22Rv1 (cell line): ENCODE measurements around the gene LMNA.

Source experiments
- ZFX ChIP-seq: fragments of 450-650 bp; IDR thresholded peaks from 2 replicates; pipeline ENCODE4 v1.6.1; 2017; ENCODE audit warnings: antibody characterized with exemption, borderline replicate concordance
- TF ChIP-seq, protein P1 (sequence below): fragments of 450-650 bp; IDR thresholded peaks from 2 replicates; pipeline ENCODE4 v1.5.1; 2017; ENCODE audit warnings: mild to moderate bottlenecking

DNA sequence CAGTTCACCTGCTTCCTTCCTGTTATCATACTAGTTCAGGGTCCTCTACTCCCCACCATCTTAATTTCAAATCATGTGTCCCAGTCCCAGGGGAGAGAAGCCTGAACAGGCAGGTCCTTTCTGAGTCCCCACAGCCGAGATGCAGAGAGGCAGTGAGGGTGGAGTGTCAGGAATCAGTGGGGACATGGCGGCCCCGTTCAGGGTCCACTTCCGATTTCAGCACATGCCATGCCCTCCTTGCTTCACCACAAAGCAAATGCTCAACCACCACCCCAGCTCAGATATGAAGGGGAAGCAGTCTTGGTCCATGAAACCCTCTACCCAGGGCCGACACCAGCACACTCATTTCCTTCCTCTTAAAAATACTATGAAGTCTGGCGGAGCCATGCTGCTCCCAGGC is 33.7 kb downstream of the LMNA start:
- TF ChIP-seq ZFX: no peak
- TF ChIP-seq, protein P1, sequence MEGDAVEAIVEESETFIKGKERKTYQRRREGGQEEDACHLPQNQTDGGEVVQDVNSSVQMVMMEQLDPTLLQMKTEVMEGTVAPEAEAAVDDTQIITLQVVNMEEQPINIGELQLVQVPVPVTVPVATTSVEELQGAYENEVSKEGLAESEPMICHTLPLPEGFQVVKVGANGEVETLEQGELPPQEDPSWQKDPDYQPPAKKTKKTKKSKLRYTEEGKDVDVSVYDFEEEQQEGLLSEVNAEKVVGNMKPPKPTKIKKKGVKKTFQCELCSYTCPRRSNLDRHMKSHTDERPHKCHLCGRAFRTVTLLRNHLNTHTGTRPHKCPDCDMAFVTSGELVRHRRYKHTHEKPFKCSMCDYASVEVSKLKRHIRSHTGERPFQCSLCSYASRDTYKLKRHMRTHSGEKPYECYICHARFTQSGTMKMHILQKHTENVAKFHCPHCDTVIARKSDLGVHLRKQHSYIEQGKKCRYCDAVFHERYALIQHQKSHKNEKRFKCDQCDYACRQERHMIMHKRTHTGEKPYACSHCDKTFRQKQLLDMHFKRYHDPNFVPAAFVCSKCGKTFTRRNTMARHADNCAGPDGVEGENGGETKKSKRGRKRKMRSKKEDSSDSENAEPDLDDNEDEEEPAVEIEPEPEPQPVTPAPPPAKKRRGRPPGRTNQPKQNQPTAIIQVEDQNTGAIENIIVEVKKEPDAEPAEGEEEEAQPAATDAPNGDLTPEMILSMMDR: no peak
